GM10266 (cell line): ENCODE data around the gene GRAP2.

Experiments
- DNase-seq: peaks from one replicate; pipeline ENCODE4 v3.0.0; 2012; ENCODE audit errors: extremely low spot score
- CTCF ChIP-seq: IDR thresholded peaks from 2 replicates; pipeline ENCODE4 v1.5.1; 2012; ENCODE audit warnings: mild to moderate bottlenecking, low read depth; ENCODE audit not compliant: control insufficient read depth, insufficient read depth; ENCODE audit errors: missing control alignments

Gene GRAP2

GRCh38 chr22:39970742-39971141, 69.9 kb downstream of the GRAP2 start:
- TF ChIP-seq CTCF: no peak
- no peak for DNase-seq

GRCh38 chr22:39972641-39973040, 71.8 kb downstream of the GRAP2 start:
- TF ChIP-seq CTCF: no peak
- no peak for DNase-seq

GRCh38 chr22:39973656-39974055, 72.8 kb downstream of the GRAP2 start:
- TF ChIP-seq CTCF: no peak
- no peak for DNase-seq

- DNase-seq: no peak
- no peak for TF ChIP-seq CTCF
These were observed 73.2 kb downstream of the GRAP2 start for GRCh38 chr22:39974065-39974464.

- no peak for TF ChIP-seq CTCF
- no peak for DNase-seq
These were observed 78.2 kb downstream of the GRAP2 start for GRCh38 chr22:39979048-39979447.

GRCh38 chr22:39979458-39979857, 78.6 kb downstream of the GRAP2 start:
- no peak for TF ChIP-seq CTCF
- DNase-seq: no peak

GRCh38 chr22:39980596-39980995, 79.7 kb downstream of the GRAP2 start:
- no peak for TF ChIP-seq CTCF
- no peak for DNase-seq
